GM12873 (cell line): ENCODE data around the gene JDP2.

ENCODE experiments used
- CTCF ChIP-seq: IDR thresholded peaks from 2 replicates; pipeline ENCODE4 v1.5.1; 2012; ENCODE audit warnings: low read depth, mild to moderate bottlenecking, moderate library complexity, low read length, control low read depth; ENCODE audit not compliant: insufficient read depth; ENCODE audit errors: missing control alignments

The JDP2 gene

GRCh38 chr14:75514673-75515628 lies 87.1 kb downstream of the JDP2 start:
- TF ChIP-seq CTCF: peak; percentile 63

GRCh38 chr14:75515629-75515996 lies 87.8 kb downstream of the JDP2 start:
- TF ChIP-seq CTCF: no peak

- TF ChIP-seq CTCF: peak; percentile 80
These were observed 90.8 kb downstream of the JDP2 start for GRCh38 chr14:75518625-75519024.

- TF ChIP-seq CTCF: no peak
These were observed 91.6 kb downstream of the JDP2 start for GRCh38 chr14:75519394-75519793.

- no peak for TF ChIP-seq CTCF
These were observed 92.3 kb downstream of the JDP2 start for GRCh38 chr14:75519826-75520728.

- TF ChIP-seq CTCF: no peak
These were observed 93.0 kb downstream of the JDP2 start for GRCh38 chr14:75520852-75521251.
